GM23248 (cell line): ENCODE data around the gene HDHD3. TPM values are rescaled to one million over a fixed set of nuclear protein-coding genes. Genes with fewer than 3 reads are reported as not detected.
A peak's percentile ranks its signal among the peaks of the same experiment; 100 is the strongest.

ENCODE experiments used
- DNase-seq: peaks from one replicate; pipeline ENCODE4 v3.0.0-alpha.2; 2015
- H2AFZ ChIP-seq: fragments of 200-600 bp; sonication (generic); 2 replicates; pipeline ENCODE4 v1.6.1; 2016; ENCODE audit warnings: antibody characterized with exemption
- H3F3A ChIP-seq: fragments of 200-600 bp; sonication (generic); 2 replicates; pipeline ENCODE4 v1.6.1; 2016; ENCODE audit warnings: mild to moderate bottlenecking, antibody characterized with exemption, mixed run types; ENCODE audit not compliant: insufficient read depth
- H3K27ac ChIP-seq: fragments of 200-600 bp; sonication (generic); 2 replicates; pipeline ENCODE4 v1.5.1; 2016; ENCODE audit warnings: mild to moderate bottlenecking
- H3K27me3 ChIP-seq: fragments of 200-600 bp; sonication (generic); replicated peaks from 2 replicates; pipeline ENCODE4 v1.6.1; 2016; ENCODE audit warnings: mild to moderate bottlenecking; ENCODE audit not compliant: insufficient read depth
- H3K36me3 ChIP-seq: fragments of 200-600 bp; sonication (generic); 2 replicates; pipeline ENCODE4 v1.6.1; 2016; ENCODE audit warnings: low read depth, mild to moderate bottlenecking
- H3K4me1 ChIP-seq: fragments of 200-600 bp; sonication (generic); 2 replicates; pipeline ENCODE4 v1.6.1; 2016; ENCODE audit warnings: mild to moderate bottlenecking; ENCODE audit not compliant: insufficient read depth
- H3K4me2 ChIP-seq: fragments of 200-600 bp; sonication (generic); one replicate; pipeline ENCODE4 v1.6.1; 2016; ENCODE audit warnings: mild to moderate bottlenecking; ENCODE audit not compliant: unreplicated experiment
- H3K4me3 ChIP-seq: fragments of 200-600 bp; sonication (generic); 2 replicates; pipeline ENCODE4 v1.5.1; 2016; ENCODE audit warnings: mild to moderate bottlenecking
- H3K79me2 ChIP-seq: fragments of 200-600 bp; sonication (generic); 2 replicates; pipeline ENCODE4 v1.6.1; 2016; ENCODE audit warnings: mild to moderate bottlenecking; ENCODE audit not compliant: insufficient read depth
- H3K9ac ChIP-seq: fragments of 200-600 bp; sonication (generic); 2 replicates; pipeline ENCODE4 v1.6.1; 2016; ENCODE audit warnings: mild to moderate bottlenecking
- H3K9me2 ChIP-seq: fragments of 200-600 bp; sonication (generic); 2 replicates; pipeline ENCODE4 v1.6.1; 2016; ENCODE audit warnings: mixed run types, mild to moderate bottlenecking, moderate library complexity; ENCODE audit not compliant: insufficient read depth
- H3K9me3 ChIP-seq: fragments of 200-600 bp; sonication (generic); one replicate; pipeline ENCODE4 v1.6.1; 2017; ENCODE audit warnings: low read depth
- H4K20me1 ChIP-seq: fragments of 200-600 bp; sonication (generic); 2 replicates; pipeline ENCODE4 v1.6.0; 2016; ENCODE audit not compliant: insufficient read depth
- EZH2 ChIP-seq: fragments of 200-600 bp; sonication (generic); IDR thresholded peaks from 2 replicates; pipeline ENCODE4 v1.6.1; 2018; ENCODE audit warnings: antibody characterized with exemption, mild to moderate bottlenecking; ENCODE audit not compliant: insufficient read depth, poor library complexity, severe bottlenecking
- EZH2phosphoT487 ChIP-seq: fragments of 200-600 bp; sonication (generic); IDR thresholded peaks from 2 replicates; pipeline ENCODE4 v1.6.1; 2018; ENCODE audit warnings: antibody characterized with exemption, moderate library complexity, mild to moderate bottlenecking, low read depth; ENCODE audit not compliant: insufficient read depth
- WGBS, 2 experiments: methylation state at CpG; one replicate each; pipeline ENCODE4 v1.1.6; 2015 to 2017; ENCODE audit warnings: low lambda C conversion rate in 2 of 2, low coverage in 1 of 2; ENCODE audit errors: missing lambda C conversion rate in 2 of 2; 5-methylcytosine and 5-hydroxymethylcytosine counted together
- in situ Hi-C: fragments of 300-500 bp; cut with MboI; formaldehyde crosslinking; loops from 2 replicates; pipeline ENCODE4 v1.15.0; 2020
- polyA plus RNA-seq: library from polyadenylated mRNA; unstranded; fragments of >200 nt; fragmentation: Nextera tagmentation; extraction: Ambion mirVana; gene quantifications from 2 replicates; pipeline ENCODE4 v1.2.1, GENCODE V29; 2016
- total RNA-seq: library from RNA; depleted of rRNA; stranded (reverse); fragments of >200 nt; shearing (Covaris generic); gene quantifications from 2 replicates; pipeline ENCODE4 v1.2.3, GENCODE V29; 2014; rRNA removed

The HDHD3 gene
- total RNA-seq (5.3 and 13.2 TPM in 2 replicates), polyA plus RNA-seq (7.7 and 8.3 TPM in 2 replicates)

GRCh38 chr9:113376634-113377567, at the start of gene HDHD3:
HDHD3 (minus strand) TSS chr9:113376986; CDS start chr9:113374354, 2,632 bp downstream.
- Histone ChIP-seq H3K4me2 (peak within 1 kb of the TSS; percentile 50), H3K79me2 (no peaks in the 10 kb centered on the region), H3K36me3 (no peaks in the 10 kb centered on the region), H3K9ac (peak within 1 kb of the TSS; percentile 77), H3K27ac (no peak within 1 kb of the TSS), H3K9me2 (no peaks in the 10 kb centered on the region), H3K4me3 (peak within 1 kb of the TSS; percentile 85), H3K9me3 (no peaks in the 10 kb centered on the region), H3F3A (no peaks in the 10 kb centered on the region), H4K20me1 (no peaks in the 10 kb centered on the region), H3K4me1 (no peaks in the 10 kb centered on the region), H3K27me3 (no peaks in the 10 kb centered on the region), H2AFZ (peak within 1 kb of the TSS; percentile 94)
- WGBS, 2 experiments = 3 to 4% methylated on average over 27 to 59 of the region's 74 CpGs
- in situ Hi-C loops = no loop called here
- no peak for TF ChIP-seq EZH2phosphoT487
- TF ChIP-seq EZH2 = no peak
- DNase-seq = peak; percentile 85

GRCh38 chr9:113425072-113425471, 48.3 kb upstream of the HDHD3 start:
- Histone ChIP-seq H3K9me3 (no peaks in the 10 kb centered on the region), H2AFZ (no peak overlapping the region), H4K20me1 (no peaks in the 10 kb centered on the region), H3K27me3 (no peaks in the 10 kb centered on the region), H3K36me3 (no peaks in the 10 kb centered on the region), H3F3A (no peaks in the 10 kb centered on the region), H3K4me1 (no peaks in the 10 kb centered on the region), H3K4me2 (no peak overlapping the region), H3K79me2 (no peaks in the 10 kb centered on the region), H3K4me3 (no peak overlapping the region), H3K27ac (no peak overlapping the region), H3K9ac (no peak overlapping the region), H3K9me2 (no peaks in the 10 kb centered on the region)
- TF ChIP-seq EZH2 = no peak
- TF ChIP-seq EZH2phosphoT487 = no peak
- DNase-seq = no peak
- in situ Hi-C loops = loop anchor here (10.0 kb wide), 1 partner anchor 230 kb away; no protein-coding TSS in a partner anchor
- 20 to 32% methylated on average over 2 of the region's 2 CpGs for WGBS, 2 experiments

GRCh38 chr9:113421726-113422125, 44.9 kb upstream of the HDHD3 start:
- H3K79me2 ChIP-seq = no peaks in the 10 kb centered on the region
- WGBS, 2 experiments = 34 to 35% methylated on average over 3 of the region's 3 CpGs
- H3K27me3 ChIP-seq = no peaks in the 10 kb centered on the region
- no peaks in the 10 kb centered on the region for H3K4me1 ChIP-seq
- TF ChIP-seq EZH2phosphoT487 (no peak), EZH2 (no peak)
- in situ Hi-C loops = loop anchor here (10.0 kb wide), 1 partner anchor 233 kb away; no protein-coding TSS in a partner anchor
- H3K9me2 ChIP-seq = no peaks in the 10 kb centered on the region
- H3F3A ChIP-seq = no peaks in the 10 kb centered on the region
- no peaks in the 10 kb centered on the region for H4K20me1 ChIP-seq
- no peak overlapping the region for H3K4me2 ChIP-seq
- H3K27ac ChIP-seq = no peak overlapping the region
- H2AFZ ChIP-seq = no peak overlapping the region
- DNase-seq = no peak
- H3K9me3 ChIP-seq = no peaks in the 10 kb centered on the region
- no peak overlapping the region for H3K9ac ChIP-seq
- no peaks in the 10 kb centered on the region for H3K36me3 ChIP-seq
- no peak overlapping the region for H3K4me3 ChIP-seq

- Histone ChIP-seq H3K9me2 (no peaks in the 10 kb centered on the region), H2AFZ (no peak overlapping the region), H3K36me3 (no peaks in the 10 kb centered on the region), H3K4me1 (no peaks in the 10 kb centered on the region), H3K27ac (no peak overlapping the region), H3K9ac (no peak overlapping the region), H3K9me3 (no peaks in the 10 kb centered on the region), H3K27me3 (no peaks in the 10 kb centered on the region), H3K4me2 (no peak overlapping the region), H4K20me1 (no peaks in the 10 kb centered on the region), H3F3A (no peaks in the 10 kb centered on the region), H3K79me2 (no peaks in the 10 kb centered on the region), H3K4me3 (no peak overlapping the region)
- no peak for TF ChIP-seq EZH2phosphoT487
- no peak for TF ChIP-seq EZH2
- in situ Hi-C loops = no loop called here
- WGBS, 2 experiments = 78 to 82% methylated on average over 4 of the region's 4 CpGs
- no peak for DNase-seq
Measured at GRCh38 chr9:113417370-113417769, 40.6 kb upstream of the HDHD3 start.
